GM19328 (cell line): ENCODE data around the gene CRYGN.

Experiments used
- ATAC-seq: cut with Tn5 transposase; IDR thresholded peaks from one replicate; pipeline ENCODE4 v1.9.1; 2021; ENCODE audit warnings: mild to moderate bottlenecking, moderate library complexity; ENCODE audit not compliant: unreplicated experiment

The CRYGN gene

DNA sequence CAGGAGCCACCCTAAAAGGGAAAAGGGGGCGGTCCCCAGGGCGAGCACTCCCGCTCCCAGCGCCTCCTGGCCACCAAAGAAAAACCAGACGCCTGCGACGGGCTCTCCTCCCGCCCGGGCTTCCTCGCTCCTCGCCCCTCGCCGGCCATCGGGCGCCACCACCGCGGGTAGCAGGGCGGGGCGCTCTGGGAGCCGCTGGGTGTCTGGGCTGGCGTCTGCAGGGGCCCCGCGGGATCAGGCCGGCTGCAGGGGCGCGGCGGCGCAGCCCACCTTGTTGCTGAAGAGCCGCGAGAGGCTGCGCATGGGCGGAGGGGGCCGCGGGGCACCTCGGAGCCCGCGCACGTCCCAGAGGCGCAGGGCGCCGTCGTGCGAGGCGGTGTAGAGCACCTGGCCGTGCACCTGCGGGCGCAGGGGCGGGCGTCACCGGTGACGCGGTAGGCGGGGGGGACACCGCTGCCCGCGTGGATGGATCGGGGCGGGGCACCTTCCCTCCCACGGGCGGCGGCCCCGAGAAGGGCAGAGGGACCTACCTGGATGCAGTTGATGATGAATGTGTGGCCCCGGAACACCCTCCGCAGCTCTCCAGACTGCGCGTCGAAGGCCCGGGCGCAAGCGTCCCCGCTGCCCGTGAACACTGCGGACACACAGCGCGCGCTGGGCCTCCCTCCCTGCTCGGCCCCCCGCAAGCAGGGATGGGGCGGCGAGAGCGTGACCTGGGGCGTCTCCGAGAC, 58.4 kb downstream of the CRYGN start:
- no peak for ATAC-seq

DNA sequence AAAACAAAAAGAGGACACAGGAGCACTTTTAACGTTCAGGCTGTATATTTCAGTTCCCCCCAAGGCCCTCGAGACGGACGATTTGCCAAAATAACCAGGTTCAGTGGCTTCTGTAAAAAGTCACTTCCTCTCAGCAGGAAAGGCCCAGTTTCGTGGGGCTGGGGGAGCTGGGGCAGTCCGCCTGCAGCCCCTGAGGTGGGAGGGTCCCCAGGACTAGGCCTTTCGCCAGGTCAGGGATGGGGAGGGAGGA, 58.9 kb downstream of the CRYGN start:
- ATAC-seq: no peak

DNA sequence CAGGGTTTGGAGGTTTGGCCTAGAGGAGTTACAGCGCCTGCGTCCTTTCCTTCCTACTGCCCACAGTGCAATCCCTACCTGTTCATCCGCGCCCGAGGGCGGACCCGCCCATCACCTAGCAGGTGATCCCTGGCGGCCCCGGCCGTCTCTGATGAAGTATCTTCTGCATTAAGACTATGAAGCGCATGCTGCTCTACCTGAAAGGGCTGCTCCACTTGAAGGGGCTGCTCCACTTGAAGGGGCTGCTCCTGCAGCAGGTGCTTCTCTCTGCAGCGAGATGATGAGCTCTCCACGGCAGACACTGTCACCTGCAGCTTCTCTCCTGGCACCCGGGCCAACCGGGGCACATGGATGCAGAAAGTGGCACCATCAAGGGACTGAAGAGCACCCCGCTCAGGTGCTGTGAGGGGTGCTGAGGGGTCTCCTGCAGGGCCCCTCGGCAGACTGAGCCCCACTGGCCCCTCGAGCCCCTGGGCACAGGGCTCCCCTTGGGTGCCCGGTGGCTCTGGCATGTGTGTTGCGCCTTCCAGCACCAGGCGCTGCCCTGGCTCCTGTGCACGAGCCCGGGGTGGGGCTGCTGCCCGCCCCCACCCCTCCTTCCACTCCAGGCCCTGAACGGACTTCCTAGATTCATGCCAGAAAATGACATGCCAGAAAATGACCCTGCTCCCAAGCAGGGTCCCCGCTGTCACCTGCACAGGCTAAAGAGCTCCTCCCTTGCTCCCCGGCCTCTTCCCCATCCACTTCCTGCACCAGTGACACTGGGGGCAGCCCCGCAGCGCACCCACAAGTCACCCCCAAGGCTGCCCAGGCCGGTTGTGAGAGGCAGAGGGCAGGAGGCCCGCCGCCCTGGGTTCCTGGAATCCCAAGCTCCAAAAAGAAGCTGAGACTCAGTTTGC, 59.5 kb downstream of the CRYGN start:
- ATAC-seq: no peak

DNA sequence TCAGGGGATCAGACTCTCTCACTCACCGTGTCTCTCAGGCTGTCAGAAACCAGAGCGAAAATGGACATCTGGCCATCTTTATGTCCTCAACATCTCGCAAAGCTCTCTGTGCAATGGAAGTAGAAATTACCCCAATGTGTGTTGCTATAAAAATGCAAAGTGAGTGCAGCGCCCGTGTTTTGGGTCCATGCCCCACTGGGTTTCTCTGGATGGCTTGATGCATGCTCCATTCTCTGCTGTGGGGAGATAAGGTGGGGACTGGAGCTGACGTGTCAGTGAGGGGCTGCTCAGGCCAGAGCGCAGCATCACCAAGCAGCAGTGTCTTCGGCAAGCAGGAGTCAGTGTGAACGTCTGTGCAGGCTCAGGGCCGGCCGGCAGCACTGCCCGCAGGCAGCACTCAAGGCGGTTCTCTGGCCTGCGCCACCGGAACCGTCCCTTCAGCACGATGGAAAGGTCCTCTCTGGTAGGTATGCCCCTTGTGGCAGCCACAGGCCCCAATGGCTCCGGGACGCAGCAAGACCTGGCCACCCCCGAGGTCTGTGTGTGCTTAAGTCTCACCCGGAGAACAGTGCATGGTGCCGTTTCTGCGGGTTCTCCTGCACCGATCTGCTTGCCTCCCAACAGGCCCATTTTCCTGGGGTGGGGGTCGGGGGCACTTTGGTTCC, 60.3 kb downstream of the CRYGN start:
- ATAC-seq: no peak

DNA sequence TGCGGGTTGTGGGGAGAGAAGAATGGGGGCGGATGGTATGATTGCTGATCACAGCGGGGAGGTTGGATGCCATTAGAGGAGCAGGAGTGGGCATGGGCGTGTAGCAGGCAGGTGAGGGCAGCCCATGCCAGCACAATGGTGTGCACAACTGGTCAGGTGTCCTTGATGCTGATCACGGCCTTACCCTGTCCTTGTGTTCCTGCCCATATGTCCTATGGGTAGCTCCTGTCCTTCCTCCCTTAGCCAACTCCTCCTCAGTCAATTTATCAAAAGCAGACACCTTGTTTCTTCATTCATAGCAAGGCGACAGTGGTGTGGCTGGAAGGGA, 60.8 kb downstream of the CRYGN start:
- ATAC-seq: no peak
